H9 (cell line): Measurements from ENCODE around the gene ANAPC16. TPM values are rescaled to one million over a fixed set of nuclear protein-coding genes. Genes with fewer than 3 reads are reported as not detected.

Source experiments
- DNase-seq: peaks from one replicate; pipeline ENCODE4 v3.0.0-alpha.2; 2017
- H2AFZ ChIP-seq: one replicate; pipeline ENCODE4 v1.6.1; 2013; ENCODE audit warnings: mild to moderate bottlenecking, low read length, control low read depth, moderate library complexity
- H2AK5ac ChIP-seq: 2 replicates; pipeline ENCODE4 v1.6.1; 2013; ENCODE audit warnings: low read length, control low read depth, mixed read lengths; ENCODE audit not compliant: insufficient read length
- H2BK120ac ChIP-seq: one replicate; pipeline ENCODE4 v1.6.1; 2013; ENCODE audit warnings: low read depth, mild to moderate bottlenecking, low read length, control low read depth, inconsistent platforms; ENCODE audit not compliant: poor library complexity, severe bottlenecking
- H2BK12ac ChIP-seq: 2 replicates; pipeline ENCODE4 v1.6.1; 2013; ENCODE audit warnings: low read length, control low read depth, mixed read lengths, low read depth; ENCODE audit not compliant: insufficient read length
- H2BK15ac ChIP-seq: 2 replicates; pipeline ENCODE4 v1.6.1; 2013; ENCODE audit warnings: low read depth, low read length, control low read depth
- H2BK20ac ChIP-seq: one replicate; pipeline ENCODE4 v1.6.1; 2013; ENCODE audit warnings: low read depth, mild to moderate bottlenecking, low read length, control low read depth, inconsistent platforms; ENCODE audit not compliant: poor library complexity, severe bottlenecking
- H2BK5ac ChIP-seq: 2 replicates; pipeline ENCODE4 v1.6.1; 2013; ENCODE audit warnings: low read length, control low read depth, mixed read lengths; ENCODE audit not compliant: insufficient read length
- H3K14ac ChIP-seq: 2 replicates; pipeline ENCODE4 v1.6.1; 2013; ENCODE audit warnings: low read length, control low read depth; ENCODE audit not compliant: insufficient read depth
- H3K18ac ChIP-seq: 2 replicates; pipeline ENCODE4 v1.6.1; 2013; ENCODE audit warnings: low read depth, mild to moderate bottlenecking, mixed read lengths, low read length, control low read depth; ENCODE audit not compliant: insufficient read length
- H3K23ac ChIP-seq: 2 replicates; pipeline ENCODE4 v1.6.1; 2013; ENCODE audit warnings: low read length, control low read depth, mixed read lengths, low read depth; ENCODE audit not compliant: insufficient read length
- H3K23me2 ChIP-seq: 2 replicates; pipeline ENCODE4 v1.6.1; 2013; ENCODE audit warnings: low read depth, mild to moderate bottlenecking, mixed read lengths, low read length, control low read depth; ENCODE audit not compliant: insufficient read length, poor library complexity, severe bottlenecking
- H3K27ac ChIP-seq: 2 replicates; pipeline ENCODE4 v1.5.1; 2013; ENCODE audit warnings: low read length, control low read depth, mixed read lengths, low read depth; ENCODE audit not compliant: insufficient read length
- H3K27me3 ChIP-seq: 2 replicates; pipeline ENCODE4 v1.6.1; 2013; ENCODE audit warnings: low read length, control low read depth, inconsistent platforms; ENCODE audit not compliant: insufficient read depth
- H3K4ac ChIP-seq: 2 replicates; pipeline ENCODE4 v1.6.1; 2013; ENCODE audit warnings: low read depth, mild to moderate bottlenecking, control low read depth, inconsistent platforms, low read length, moderate library complexity
- H3K4me1 ChIP-seq: 2 replicates; pipeline ENCODE4 v1.6.1; 2013; ENCODE audit warnings: low read length, control low read depth, inconsistent platforms; ENCODE audit not compliant: insufficient read depth
- H3K4me2 ChIP-seq: 2 replicates; pipeline ENCODE4 v1.6.1; 2013; ENCODE audit warnings: low read length, control low read depth, mixed read lengths; ENCODE audit not compliant: insufficient read length, insufficient read depth
- H3K56ac ChIP-seq: 2 replicates; pipeline ENCODE4 v1.6.1; 2013; ENCODE audit warnings: low read depth, mild to moderate bottlenecking, mixed read lengths, low read length, control low read depth; ENCODE audit not compliant: insufficient read length
- H3K79me1 ChIP-seq: 2 replicates; pipeline ENCODE4 v1.6.1; 2013; ENCODE audit warnings: low read depth, mild to moderate bottlenecking, moderate library complexity, low read length, control low read depth, inconsistent platforms; ENCODE audit not compliant: insufficient read depth, poor library complexity, severe bottlenecking
- H3K79me2 ChIP-seq: 2 replicates; pipeline ENCODE4 v1.6.1; 2013; ENCODE audit warnings: low read length, control low read depth, inconsistent platforms; ENCODE audit not compliant: insufficient read depth
- H3K9ac ChIP-seq: 2 replicates; pipeline ENCODE4 v1.6.1; 2013; ENCODE audit warnings: low read length, control low read depth, mixed read lengths; ENCODE audit not compliant: insufficient read length; ENCODE audit errors: extremely low read depth
- H3K9me3 ChIP-seq: one replicate; pipeline ENCODE4 v1.6.1; 2013; ENCODE audit warnings: low read depth, low read length, inconsistent platforms; ENCODE audit not compliant: control insufficient read depth
- H3T11ph ChIP-seq: one replicate; pipeline ENCODE4 v1.6.1; 2013; ENCODE audit warnings: mild to moderate bottlenecking, low read length, control low read depth, inconsistent platforms
- H4K20me1 ChIP-seq: one replicate; pipeline ENCODE4 v1.6.1; 2013; ENCODE audit not compliant: control insufficient read depth, insufficient read length, insufficient read depth
- H4K5ac ChIP-seq: 2 replicates; pipeline ENCODE4 v1.6.1; 2013; ENCODE audit warnings: low read depth, mild to moderate bottlenecking, mixed read lengths, low read length, control low read depth; ENCODE audit not compliant: insufficient read length
- H4K8ac ChIP-seq: replicated peaks from 2 replicates; pipeline ENCODE4 v1.6.1; 2013; ENCODE audit warnings: low read length, control low read depth, mixed read lengths, low read depth; ENCODE audit not compliant: insufficient read length
- H4K91ac ChIP-seq: 2 replicates; pipeline ENCODE4 v1.6.1; 2013; ENCODE audit warnings: low read depth, mild to moderate bottlenecking, moderate library complexity, mixed read lengths, low read length, control low read depth; ENCODE audit not compliant: insufficient read length
- H3K27ac Mint-ChIP-seq, 3 experiments: 2 replicates in 2 of 3; 3 replicates in 1 of 3; pipeline ENCODE4 v1.8.0; 2020 to 2021; ENCODE audit warnings: mixed read lengths in 3 of 3, mild to moderate bottlenecking in 1 of 3, moderate library complexity in 1 of 3
- H3K27me3 Mint-ChIP-seq: 2 replicates; pipeline ENCODE4 v1.8.0; 2021; ENCODE audit warnings: low read depth, mild to moderate bottlenecking, moderate library complexity, mixed read lengths
- H3K36me3 Mint-ChIP-seq, 3 experiments: 2 replicates in 2 of 3; 3 replicates in 1 of 3; pipeline ENCODE4 v1.8.0; 2020 to 2021; ENCODE audit warnings: low read depth in 3 of 3, mixed read lengths in 3 of 3; ENCODE audit not compliant: insufficient read depth in 1 of 3
- H3K4me1 Mint-ChIP-seq, 2 experiments: 2 replicates each; pipeline ENCODE4 v1.8.0; 2020; ENCODE audit warnings: mixed read lengths in 2 of 2
- H3K4me3 Mint-ChIP-seq, 2 experiments: 2 replicates in 1 of 2; 3 replicates in 1 of 2; pipeline ENCODE4 v1.8.0; 2020 to 2021; ENCODE audit warnings: mild to moderate bottlenecking in 2 of 2, mixed read lengths in 2 of 2, moderate library complexity in 1 of 2
- H3K9me3 Mint-ChIP-seq, 2 experiments: 2 replicates in 1 of 2; 3 replicates in 1 of 2; pipeline ENCODE4 v1.8.0; 2020; ENCODE audit warnings: mild to moderate bottlenecking in 2 of 2, mixed read lengths in 2 of 2, moderate library complexity in 1 of 2
- CTCF ChIP-seq: fragments of 200-600 bp; sonication (generic); conservative IDR thresholded peaks from 3 replicates; pipeline ENCODE4 v1.8.0; 2021; ENCODE audit warnings: antibody characterized with exemption, mild to moderate bottlenecking
- WGBS: extraction: QIAGEN DNeasy Blood & Tissue Kit; methylation state at CpG from one replicate; pipeline ENCODE4 v1.1.7; 2013; ENCODE audit warnings: missing lambda C conversion rate, low lambda C conversion rate, mixed read lengths; ENCODE audit not compliant: insufficient read length; ENCODE audit errors: extremely low coverage; 5-methylcytosine and 5-hydroxymethylcytosine counted together
- total RNA-seq: library from RNA; stranded (reverse); gene quantifications from 2 replicates; pipeline ENCODE4 v1.2.1, GENCODE V29; 2021

The ANAPC16 gene
- total RNA-seq, 1 experiment from 2014 or later, result 66.6 TPM

GRCh38 chr10:72252972-72253371 is 37.2 kb downstream of the ANAPC16 start:
- Histone ChIP-seq H2BK20ac (no peak overlapping the region), H3K27me3 (no peaks in the 10 kb centered on the region), H3T11ph (no peak overlapping the region), H2BK12ac (no peak overlapping the region), H3K79me1 (no peaks in the 10 kb centered on the region), H2BK15ac (no peak overlapping the region), H4K5ac (no peak overlapping the region), H4K20me1 (no peaks in the 10 kb centered on the region), H3K27ac (no peak overlapping the region), H3K23me2 (no peaks in the 10 kb centered on the region), H3K23ac (no peak overlapping the region), H3K9ac (no peak overlapping the region), H3K56ac (peak overlapping the region; percentile 14), H3K14ac (no peak overlapping the region), H3K9me3 (no peaks in the 10 kb centered on the region), H3K18ac (no peak overlapping the region), H2BK120ac (no peak overlapping the region), H3K4me2 (no peak overlapping the region), H2AFZ (no peak overlapping the region), H3K4ac (no peak overlapping the region), H2AK5ac (no peak overlapping the region), H2BK5ac (no peak overlapping the region), H3K79me2 (no peaks in the 10 kb centered on the region), H3K4me1 (peaks cover 4% of the 10 kb centered on the region; the same call in 1 of the 2 replicates), H4K8ac (no peak overlapping the region), H4K91ac (no peak overlapping the region)
- Mint-ChIP-seq H3K27me3 (no peaks in the 10 kb centered on the region), H3K36me3 (no peaks in the 10 kb centered on the region), H3K9me3 (no peaks in the 10 kb centered on the region; a peak in 1 of 5 replicates), H3K4me1 (peaks cover 32 to 43% of the 10 kb centered on the region in 2 experiments), H3K27ac (no peak overlapping the region), H3K4me3 (no peak overlapping the region)
- DNase-seq, result no peak
- WGBS, result no CpG with 5 or more reads among the region's 3 CpGs
- no peak for TF ChIP-seq CTCF
